GM21390 (cell line): ENCODE measurements around the gene NUFIP2.
"Not testable (repeated sequence)": the region's sequence is repeated elsewhere in the genome, so short reads cannot be mapped to it uniquely, and the experiment has no call there.

Experiments
- ATAC-seq: cut with Tn5 transposase; IDR thresholded peaks from one replicate; pipeline ENCODE4 v1.9.1; 2021; ENCODE audit not compliant: unreplicated experiment

Gene NUFIP2, protein sequence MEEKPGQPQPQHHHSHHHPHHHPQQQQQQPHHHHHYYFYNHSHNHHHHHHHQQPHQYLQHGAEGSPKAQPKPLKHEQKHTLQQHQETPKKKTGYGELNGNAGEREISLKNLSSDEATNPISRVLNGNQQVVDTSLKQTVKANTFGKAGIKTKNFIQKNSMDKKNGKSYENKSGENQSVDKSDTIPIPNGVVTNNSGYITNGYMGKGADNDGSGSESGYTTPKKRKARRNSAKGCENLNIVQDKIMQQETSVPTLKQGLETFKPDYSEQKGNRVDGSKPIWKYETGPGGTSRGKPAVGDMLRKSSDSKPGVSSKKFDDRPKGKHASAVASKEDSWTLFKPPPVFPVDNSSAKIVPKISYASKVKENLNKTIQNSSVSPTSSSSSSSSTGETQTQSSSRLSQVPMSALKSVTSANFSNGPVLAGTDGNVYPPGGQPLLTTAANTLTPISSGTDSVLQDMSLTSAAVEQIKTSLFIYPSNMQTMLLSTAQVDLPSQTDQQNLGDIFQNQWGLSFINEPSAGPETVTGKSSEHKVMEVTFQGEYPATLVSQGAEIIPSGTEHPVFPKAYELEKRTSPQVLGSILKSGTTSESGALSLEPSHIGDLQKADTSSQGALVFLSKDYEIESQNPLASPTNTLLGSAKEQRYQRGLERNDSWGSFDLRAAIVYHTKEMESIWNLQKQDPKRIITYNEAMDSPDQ

DNA sequence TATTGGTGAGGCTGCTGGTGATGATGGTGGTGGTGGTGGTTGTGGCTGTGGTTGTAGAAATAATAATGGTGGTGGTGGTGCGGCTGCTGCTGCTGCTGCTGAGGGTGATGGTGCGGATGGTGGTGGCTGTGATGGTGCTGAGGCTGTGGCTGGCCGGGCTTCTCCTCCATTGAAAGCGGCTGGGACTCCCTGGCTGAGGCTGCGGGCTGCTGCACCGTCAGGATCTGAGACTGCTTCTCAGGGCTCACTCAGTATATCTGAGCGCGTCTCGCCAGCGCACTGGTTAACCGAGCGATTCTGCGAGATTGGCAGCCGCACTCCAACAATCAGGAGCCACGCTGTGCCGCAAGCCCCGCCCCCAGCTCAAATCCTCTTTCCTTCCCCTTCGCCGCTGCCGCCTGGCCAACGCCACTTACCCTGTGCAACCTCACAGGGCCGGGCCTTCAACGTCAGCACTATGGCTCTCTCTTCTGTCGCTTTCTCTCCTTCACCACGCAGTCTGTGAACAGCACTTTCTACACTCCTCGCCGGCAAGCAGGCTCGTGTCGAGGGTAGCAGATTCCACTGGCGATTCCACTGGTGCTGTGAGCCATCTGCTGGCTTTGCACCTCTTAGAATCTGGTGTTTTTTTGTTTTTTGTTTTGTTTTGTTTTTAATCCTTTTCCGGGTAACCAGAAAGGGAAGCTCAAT lies at the start of gene NUFIP2:
Gene NUFIP2 (minus strand): TSS at position 259 of the 690 bp plus-strand sequence. CDS start 89 bp downstream, at position 170.
- ATAC-seq = peak; percentile 81

DNA sequence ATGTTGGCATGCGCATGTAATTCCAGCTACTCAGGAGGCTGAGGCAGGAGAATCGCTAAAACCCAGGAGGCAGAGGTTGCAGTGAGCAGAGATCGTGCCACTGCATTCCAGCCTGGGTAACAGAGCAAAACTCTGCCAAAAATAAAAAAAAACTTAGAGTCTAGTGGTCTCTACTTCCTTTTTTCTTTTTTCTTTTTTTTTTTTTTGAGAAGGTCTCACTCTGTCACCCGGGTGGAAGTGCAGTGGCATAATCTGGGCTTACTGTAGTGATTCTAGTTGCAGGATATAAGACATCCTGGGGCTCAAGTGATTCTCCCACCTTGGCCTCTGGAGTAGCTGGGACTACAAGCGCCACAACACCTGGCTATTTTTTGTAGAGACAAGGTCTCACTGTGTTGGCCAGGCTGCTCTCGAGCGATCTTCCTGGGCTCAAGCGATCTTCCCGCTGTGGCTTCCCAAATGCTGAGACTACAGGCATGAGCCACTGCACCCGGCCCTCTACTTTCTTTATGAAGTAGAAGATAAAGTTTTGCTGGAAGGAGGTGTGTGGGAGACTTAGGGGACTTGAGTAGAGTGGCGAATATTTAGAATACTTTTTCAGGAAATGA lies 48.3 kb upstream of the NUFIP2 start:
- no peak for ATAC-seq

DNA sequence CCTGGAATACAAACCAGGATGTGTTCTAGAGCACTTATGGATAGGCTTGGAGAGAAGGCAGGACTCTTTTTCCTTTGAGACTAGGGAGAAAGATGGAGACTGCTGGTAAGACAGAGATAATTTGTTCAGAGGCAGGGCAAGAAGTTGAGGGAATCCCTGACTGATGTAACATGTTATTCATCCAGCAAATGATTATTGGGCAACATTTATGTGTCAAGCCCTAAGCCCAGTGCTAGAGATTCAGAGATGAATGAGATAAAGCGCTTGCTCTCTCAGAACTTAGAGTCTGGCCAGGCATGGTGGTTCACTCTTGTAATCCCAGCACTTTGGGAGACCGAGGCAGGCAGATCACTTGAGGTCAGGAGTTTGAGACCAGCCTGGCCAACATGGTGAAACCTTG lies 47.8 kb upstream of the NUFIP2 start:
- ATAC-seq = no peak

DNA sequence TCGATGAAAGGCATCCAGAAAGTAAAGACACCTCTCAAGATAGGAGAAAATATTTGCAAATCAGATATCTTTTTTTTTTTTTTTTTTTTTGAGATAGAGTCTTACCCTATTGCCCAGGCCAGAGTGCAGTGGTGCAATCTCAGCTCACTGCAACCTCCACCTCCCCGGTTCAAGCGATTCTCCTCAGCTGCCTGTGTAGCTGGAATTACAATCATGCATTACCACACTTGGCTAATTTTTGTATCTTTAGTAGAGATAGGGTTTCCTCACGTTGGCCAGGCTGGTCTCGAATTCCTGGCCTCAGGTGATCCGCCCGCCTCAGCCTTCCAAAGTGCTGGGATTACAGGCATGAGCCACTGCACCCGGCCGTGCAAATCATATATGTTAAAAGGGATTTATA lies 45.1 kb upstream of the NUFIP2 start:
- not testable (repeated sequence) for ATAC-seq

DNA sequence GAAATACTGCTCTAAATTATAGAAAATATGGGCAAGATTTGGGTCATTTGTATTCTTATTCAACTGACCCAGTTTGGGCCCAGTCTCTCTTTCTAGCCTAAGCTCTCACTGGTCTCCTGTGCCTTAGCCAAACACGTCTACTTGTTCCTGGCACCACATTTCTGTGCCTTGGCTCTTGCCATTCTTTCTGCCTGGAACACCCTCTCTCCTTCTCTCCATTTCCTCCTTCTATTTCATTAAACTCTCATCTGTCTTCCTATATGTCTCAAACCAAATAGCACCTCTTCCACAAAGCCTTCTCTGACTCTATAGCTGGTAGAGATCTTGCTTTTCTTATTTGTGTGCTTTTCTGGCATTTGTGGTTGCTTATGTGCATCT lies 37.7 kb upstream of the NUFIP2 start:
- no peak for ATAC-seq

DNA sequence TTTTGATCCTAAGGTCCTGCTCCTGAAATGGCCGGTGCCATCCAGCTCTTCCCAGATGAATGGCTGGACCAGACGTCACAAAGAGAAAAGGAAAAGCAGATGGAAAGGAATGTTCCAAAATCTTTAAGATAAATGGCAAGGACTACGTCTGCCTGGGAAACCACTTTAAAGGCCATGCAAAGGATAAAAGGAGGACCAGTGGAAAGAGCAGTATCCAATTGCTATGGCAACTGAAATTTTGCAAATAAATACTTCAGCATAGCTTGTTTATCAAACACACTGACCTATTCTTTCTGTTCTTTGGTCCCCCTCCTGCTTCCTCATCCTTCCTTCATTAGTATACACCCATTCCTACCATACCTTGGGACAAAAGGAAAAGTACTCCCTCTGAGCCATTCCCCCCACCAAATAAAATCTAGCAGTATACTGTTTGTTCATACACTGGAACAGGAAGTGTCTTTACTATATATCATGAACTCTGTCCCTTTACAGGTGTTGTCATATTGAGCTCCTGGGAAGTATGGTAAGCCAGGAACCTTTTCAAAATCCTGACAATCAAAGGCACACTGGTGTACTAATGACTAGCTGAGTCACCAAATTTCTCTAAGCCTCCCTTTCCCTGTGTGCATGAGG lies 37.2 kb upstream of the NUFIP2 start:
- no peak for ATAC-seq

DNA sequence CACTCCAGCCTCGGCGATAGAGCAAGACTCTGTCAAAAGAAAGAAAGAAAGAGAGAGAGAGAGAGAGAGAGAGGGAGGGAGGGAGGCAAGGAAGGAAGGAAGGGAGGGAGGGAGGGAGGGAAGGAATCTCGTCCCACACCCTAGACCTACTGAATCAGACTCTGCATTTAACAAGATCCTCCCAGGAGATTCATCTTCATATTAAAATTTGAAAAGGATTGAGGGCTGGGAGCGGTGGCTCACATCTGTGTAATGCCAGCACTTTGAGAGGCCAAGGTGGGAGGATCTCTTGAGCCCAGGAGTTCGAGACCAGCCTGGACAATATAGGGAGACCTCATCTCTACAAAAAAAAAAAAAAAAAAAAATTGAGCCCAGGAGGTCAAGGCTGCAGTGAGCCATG lies 33.5 kb upstream of the NUFIP2 start:
- ATAC-seq = no peak

DNA sequence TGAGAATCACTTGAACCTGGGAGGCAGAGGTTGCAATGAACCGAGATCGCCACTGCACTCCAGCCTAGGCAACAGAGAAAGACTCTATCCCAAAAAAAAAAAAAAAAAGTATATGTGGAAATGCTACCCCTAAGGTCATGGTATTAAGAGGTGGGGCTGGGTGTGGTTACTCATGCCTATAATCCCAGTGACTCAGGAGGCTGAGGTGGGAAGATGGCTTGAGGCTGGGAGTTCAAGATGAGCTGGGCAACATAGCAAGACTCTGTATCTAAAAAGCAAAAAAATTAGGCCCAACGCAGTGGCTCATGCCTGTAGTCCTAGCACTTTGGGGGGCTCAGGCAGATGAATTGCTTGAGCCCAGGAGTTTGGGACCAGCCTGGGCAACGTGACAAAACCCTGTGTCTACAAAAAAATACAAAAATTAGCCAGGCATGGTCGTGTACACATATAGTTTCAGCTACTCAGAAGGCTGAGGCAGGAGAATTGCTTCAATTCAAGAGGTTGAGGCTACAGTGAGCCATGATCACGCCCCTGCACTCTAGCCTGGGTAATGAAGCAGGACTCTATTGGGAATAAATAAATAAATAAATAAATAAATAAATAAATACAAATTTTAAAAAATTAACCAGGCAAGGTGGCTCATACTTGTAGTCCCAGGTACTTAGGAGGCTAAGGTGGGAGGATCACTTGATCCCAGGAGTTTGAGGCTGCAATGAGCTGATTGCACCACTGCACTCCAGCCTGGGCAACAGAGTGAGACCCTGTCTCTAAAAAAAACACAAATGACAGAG lies 32.3 kb upstream of the NUFIP2 start:
- no peak for ATAC-seq

DNA sequence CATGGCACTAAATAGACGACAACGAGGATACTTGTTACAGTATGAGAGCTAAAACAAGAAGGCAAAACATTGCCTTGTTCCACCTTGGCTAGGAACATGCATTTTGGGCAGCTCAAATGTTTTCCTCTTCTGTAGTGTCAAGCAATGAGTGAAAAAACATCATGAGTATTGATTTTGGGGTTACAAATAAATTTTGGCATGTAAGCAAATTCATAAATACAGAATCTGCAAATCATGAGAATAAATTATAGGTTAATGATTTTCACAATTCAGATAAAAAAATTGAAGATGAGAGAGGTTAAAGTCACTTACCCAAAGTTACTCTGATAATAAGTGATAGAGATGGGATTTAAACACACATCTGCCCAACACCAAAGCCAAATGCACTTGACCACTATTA lies 28.4 kb upstream of the NUFIP2 start:
- ATAC-seq = no peak

DNA sequence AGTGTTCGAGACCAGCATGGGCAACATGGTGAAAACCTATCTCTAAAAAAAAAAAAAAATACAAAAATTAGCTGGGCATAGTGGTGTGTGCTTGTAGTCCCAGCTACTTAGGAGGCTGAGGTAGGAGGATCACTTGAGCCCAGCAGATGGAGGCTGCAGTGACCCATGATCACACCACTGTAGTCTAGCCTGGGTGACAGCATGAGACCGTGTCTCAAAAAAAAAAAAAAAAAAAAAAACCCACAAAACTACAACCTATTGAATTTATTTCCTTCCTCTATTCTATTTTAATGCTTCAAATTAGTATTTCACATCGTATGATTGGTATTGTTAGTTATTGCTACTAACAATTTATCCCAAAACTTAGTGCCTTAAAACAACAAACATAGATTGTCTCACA lies 9.4 kb upstream of the NUFIP2 start:
- ATAC-seq = no peak

DNA sequence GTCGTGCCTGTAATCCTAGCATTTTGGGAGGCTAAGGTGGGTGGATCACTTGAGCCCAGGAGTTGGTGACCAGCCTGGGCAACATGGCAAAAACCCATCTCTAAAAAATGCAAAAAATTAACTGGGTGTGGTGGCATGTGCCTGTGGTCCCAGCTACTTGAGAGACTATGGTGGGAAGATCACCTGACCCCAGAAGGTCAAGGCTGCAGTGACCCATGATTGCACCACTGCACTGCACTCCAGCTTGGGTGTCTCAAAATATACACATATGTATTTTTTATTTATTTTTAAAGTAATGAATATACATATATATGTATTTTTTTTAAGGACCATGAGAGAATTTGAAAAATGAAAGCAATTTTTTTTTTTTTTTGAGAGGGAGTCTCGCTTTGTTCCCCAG lies 5.1 kb upstream of the NUFIP2 start:
- no peak for ATAC-seq

DNA sequence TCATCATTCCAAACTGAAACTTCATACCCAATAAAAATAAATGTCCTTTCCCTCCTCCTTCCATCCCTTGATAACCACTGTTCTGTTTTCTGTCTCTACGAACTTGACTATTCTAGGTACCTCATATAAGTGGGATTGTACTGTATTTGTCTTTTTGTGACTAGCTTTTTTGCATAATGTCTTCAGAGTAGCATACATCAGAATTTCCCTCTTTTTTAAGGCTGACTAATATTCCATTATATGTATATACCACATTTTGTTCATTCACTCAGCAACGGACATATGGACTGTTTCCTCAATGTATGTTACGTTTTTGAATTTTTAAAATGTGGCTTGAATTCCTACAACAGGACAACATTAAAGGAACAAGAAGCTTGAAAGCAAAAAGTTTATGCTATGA lies 1.5 kb upstream of the NUFIP2 start:
- ATAC-seq = no peak

DNA sequence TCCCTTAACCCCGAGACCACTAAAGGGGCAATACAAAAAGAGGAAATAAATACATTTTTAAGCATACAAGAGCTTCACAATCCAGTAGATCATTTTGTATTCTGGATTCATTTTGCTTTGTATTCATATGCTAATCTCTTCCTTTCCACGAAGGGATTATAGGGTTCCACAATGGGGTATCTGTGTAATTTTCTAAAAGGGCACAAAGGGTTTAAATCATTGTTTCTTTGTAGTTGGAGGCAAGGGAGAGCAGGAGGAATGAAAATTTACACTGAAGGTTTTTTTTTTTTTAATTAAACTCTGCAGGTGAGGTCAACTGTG lies 592 bp upstream of the NUFIP2 start:
- ATAC-seq = no peak

DNA sequence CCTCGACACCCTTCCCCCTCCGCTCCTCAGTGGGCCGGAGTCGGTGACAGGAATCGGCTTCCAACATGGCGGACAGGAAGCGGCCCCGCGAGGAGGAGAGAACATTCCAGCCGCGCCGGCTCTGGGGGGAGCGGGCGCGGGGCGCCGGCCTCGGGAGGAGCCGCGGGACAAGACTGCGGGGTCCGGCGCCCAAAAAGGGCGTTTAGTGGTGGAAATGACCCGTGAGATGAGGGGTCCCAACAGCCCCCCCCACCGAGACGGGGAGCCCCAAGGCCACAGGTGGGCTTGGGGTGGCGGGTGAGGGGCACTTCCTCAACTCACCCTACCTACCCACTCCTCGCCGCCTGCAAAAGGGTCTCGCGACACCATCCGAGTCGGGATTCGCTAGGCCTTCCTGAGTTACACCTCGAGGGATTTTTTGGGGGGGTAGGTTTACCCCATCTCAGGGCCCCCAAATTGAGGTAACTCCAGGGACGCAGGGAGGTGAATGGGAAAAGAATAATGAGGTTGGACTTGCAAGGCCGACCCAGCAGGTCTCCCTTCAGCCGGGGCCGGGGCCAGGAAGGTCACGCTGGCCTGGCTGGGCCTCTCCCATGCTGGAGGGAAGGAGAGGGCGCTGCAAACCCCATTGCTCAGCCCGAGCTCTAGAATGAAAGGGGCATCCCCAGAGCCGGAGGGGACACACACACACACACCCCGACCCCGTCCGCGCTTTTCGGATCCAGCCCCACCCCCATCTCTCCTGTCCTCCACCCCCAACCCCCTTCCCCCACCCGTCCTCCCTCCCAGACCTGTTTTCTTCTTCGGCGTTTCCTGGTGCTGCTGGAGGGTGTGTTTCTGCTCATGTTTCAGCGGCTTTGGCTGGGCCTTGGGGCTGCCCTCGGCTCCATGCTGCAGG lies 707 bp downstream of the NUFIP2 start:
- no peak for ATAC-seq

DNA sequence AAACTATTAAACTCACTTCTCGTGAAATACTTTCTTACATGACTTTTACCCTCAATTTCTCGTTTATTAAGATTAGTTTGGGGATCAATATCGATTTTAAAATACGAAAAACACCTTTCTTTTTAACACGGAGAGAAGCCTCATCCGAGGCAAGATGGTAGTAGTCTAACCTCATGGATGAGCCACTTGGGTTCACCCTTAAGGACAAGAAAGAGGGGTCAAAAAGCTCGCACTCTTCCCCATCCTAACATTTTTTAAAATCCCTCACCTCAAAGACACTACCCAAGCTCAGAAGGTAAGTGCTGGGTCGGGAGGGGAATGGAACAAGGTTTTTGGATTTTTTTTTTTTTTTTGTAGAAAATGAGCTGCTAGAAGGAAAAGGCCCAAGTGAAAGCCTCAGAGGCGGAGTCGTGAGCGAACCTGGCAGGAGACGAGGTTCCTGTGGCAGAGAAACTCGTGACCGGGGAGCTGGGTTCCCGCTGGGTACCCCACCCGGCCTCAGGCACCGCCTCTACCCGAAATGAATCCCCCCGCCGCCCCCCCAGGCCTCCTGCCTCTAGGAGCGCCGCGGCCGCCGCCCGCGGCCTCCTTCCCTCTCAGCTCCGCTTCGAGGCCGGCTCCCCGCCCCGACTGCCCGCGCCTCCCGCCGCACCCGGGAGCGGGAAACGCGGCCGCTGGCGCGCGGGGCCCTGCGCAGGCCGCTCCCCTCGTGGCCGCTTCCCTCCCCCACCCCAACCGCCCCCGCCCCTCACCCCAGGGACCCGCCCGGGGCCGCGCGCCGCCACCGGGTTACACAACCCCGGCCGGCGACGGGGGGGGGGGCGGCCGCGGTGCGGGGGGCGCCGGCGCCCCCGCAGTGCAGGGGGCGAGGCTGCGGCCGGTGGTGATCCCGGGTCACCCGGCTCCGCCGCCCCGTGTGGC lies 1.6 kb downstream of the NUFIP2 start:
- ATAC-seq = no peak

DNA sequence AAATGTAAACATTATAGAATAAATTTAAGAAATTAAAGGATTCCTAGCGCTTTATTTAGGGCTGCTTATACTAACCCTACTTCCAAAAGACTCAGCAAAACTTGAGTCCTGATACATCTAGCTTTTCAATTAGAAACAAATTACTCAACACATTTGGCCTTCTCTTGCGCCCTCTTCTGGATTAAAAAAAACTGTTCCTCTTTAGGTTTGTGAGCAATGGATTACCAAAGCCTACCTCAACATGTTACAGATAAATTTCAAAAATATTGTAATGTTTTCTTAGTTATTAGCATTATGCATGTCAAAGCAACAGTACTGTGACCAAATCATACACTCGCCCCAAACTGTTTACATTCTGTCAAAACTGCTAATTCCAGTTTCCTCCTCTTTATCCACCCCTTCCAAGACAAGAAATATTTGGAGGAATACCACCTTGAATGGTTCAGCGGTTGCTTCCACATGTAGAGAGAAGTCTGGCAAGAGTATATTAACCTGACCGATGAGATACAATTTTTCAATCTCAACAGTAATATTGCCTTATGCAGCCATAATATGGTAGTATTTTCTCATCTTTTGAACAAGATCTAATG lies 2.7 kb downstream of the NUFIP2 start:
- no peak for ATAC-seq

DNA sequence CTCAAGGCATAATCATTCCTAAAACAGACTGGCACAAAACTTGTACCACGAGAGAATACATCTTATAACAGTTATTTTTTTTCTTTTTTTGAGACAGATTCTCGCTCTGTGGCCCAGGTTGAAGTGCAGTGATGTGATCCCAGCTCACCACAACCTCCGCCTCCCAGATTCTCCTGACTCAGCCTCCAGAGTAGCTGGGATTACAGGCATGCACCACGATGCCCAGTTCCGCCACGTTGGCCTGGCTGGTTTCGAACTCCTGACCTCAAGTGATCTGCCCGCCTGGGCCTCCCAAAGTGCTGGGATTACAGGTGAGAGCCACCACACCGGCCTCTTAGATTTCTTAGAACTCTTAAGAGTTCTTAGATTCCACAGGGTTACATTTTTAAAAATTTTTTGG lies 4.1 kb downstream of the NUFIP2 start:
- no peak for ATAC-seq

DNA sequence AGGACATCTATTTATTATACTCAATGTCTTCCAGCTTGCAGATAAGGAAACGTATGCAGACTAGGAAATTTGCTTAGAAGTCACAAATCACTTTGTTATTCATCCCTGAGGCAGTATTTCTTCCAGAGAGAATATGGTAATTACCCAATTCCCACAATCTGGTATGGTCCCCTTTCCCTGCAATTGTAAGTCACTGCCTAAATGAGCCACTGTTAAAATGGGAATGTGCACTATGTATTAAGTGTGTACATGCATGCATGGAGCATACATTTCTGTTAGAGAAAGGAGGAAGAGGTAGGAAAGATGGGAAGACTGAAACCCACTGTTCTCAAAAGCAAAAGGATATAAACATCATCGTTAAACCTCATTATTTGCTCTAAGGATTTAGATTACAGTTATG lies 10.0 kb downstream of the NUFIP2 start:
- ATAC-seq = no peak
